SK-N-SH treated with all-trans-retinoic acid at 6 μM for 48 hours (cell line): ENCODE results near the gene ATP8A2.

ENCODE experiments used
- ATAC-seq: fragments of 200-7000 bp; cut with Tn5 transposase; 3 replicates; pipeline ENCODE4 v1.9.1; 2020; ENCODE audit warnings: mild to moderate bottlenecking, moderate library complexity
- ARNTL ChIP-seq: fragments of 450-650 bp; formaldehyde crosslinking; IDR thresholded peaks from 2 replicates; pipeline ENCODE4 v1.5.0; 2020; ENCODE audit warnings: low read depth, mild to moderate bottlenecking, moderate library complexity, borderline replicate concordance
- BACH2 ChIP-seq: fragments of 250-450 bp; sonication (Bioruptor Pico); IDR thresholded peaks from 2 replicates; pipeline ENCODE4 v1.9.0; 2021; ENCODE audit warnings: mild to moderate bottlenecking, borderline replicate concordance
- CSDC2 ChIP-seq: fragments of 250-450 bp; sonication (Bioruptor Pico); IDR thresholded peaks from 2 replicates; pipeline ENCODE4 v1.5.0; 2020; ENCODE audit warnings: mild to moderate bottlenecking, moderate library complexity
- CSRNP3 ChIP-seq: fragments of 250-450 bp; sonication (Bioruptor Pico); IDR thresholded peaks from 2 replicates; pipeline ENCODE4 v1.5.1; 2021; ENCODE audit warnings: mild to moderate bottlenecking, moderate library complexity
- ESRRG ChIP-seq: fragments of 250-450 bp; sonication (Bioruptor Pico); IDR thresholded peaks from 2 replicates; pipeline ENCODE4 v1.6.1; 2021; ENCODE audit warnings: mild to moderate bottlenecking
- GLIS3 ChIP-seq: fragments of 250-450 bp; sonication (Bioruptor Pico); IDR thresholded peaks from 2 replicates; pipeline ENCODE4 v1.5.0; 2020; ENCODE audit warnings: mild to moderate bottlenecking, moderate library complexity
- ISL1 ChIP-seq: fragments of 250-450 bp; sonication (Bioruptor Pico); IDR thresholded peaks from 2 replicates; pipeline ENCODE4 v2.1.2; 2022; ENCODE audit warnings: mild to moderate bottlenecking, moderate library complexity
- OSR1 ChIP-seq: fragments of 250-450 bp; sonication (Bioruptor Pico); IDR thresholded peaks from 2 replicates; pipeline ENCODE4 v1.8.0; 2022; ENCODE audit warnings: moderate library complexity, mild to moderate bottlenecking, inconsistent platforms
- PATZ1 ChIP-seq: fragments of 250-450 bp; sonication (Bioruptor Pico); IDR thresholded peaks from 2 replicates; pipeline ENCODE4 v1.8.0; 2020; ENCODE audit warnings: mild to moderate bottlenecking, moderate library complexity, borderline replicate concordance
- PPARA ChIP-seq: fragments of 250-450 bp; sonication (Bioruptor Pico); IDR thresholded peaks from 2 replicates; pipeline ENCODE4 v1.5.0; 2020; ENCODE audit warnings: mild to moderate bottlenecking, borderline replicate concordance
- RARB ChIP-seq: fragments of 250-450 bp; sonication (Bioruptor Pico); IDR thresholded peaks from 2 replicates; pipeline ENCODE4 v1.8.0; 2021; ENCODE audit warnings: mild to moderate bottlenecking, moderate library complexity
- SNAI2 ChIP-seq: fragments of 250-450 bp; sonication (Bioruptor Pico); IDR thresholded peaks from 2 replicates; pipeline ENCODE4 v1.5.0; 2020; ENCODE audit warnings: mild to moderate bottlenecking, moderate library complexity
- TCF4 ChIP-seq: fragments of 250-450 bp; sonication (Bioruptor Pico); IDR thresholded peaks from 2 replicates; pipeline ENCODE4 v1.8.0; 2021; ENCODE audit warnings: mild to moderate bottlenecking, moderate library complexity, borderline replicate concordance
- TOX ChIP-seq: fragments of 250-450 bp; sonication (Bioruptor Pico); IDR thresholded peaks from 2 replicates; pipeline ENCODE4 v1.8.0; 2021; ENCODE audit warnings: mild to moderate bottlenecking, moderate library complexity, borderline replicate concordance
- TSHZ2 ChIP-seq: fragments of 250-450 bp; sonication (Bioruptor Pico); IDR thresholded peaks from 2 replicates; pipeline ENCODE4 v1.5.0; 2020; ENCODE audit warnings: mild to moderate bottlenecking, moderate library complexity
- ZC3H10 ChIP-seq: fragments of 250-450 bp; sonication (Bioruptor Pico); IDR thresholded peaks from 2 replicates; pipeline ENCODE4 v1.5.1; 2021; ENCODE audit warnings: mild to moderate bottlenecking, moderate library complexity
- ZFP3 ChIP-seq: fragments of 250-450 bp; sonication (Bioruptor Pico); IDR thresholded peaks from 2 replicates; pipeline ENCODE4 v1.5.0; 2020; ENCODE audit warnings: mild to moderate bottlenecking, moderate library complexity
- ZFP30 ChIP-seq: fragments of 450-650 bp; formaldehyde crosslinking; IDR thresholded peaks from 2 replicates; pipeline ENCODE4 v1.5.0; 2022; ENCODE audit warnings: mild to moderate bottlenecking, moderate library complexity
- ZNF565 ChIP-seq: fragments of 450-650 bp; formaldehyde crosslinking; conservative IDR thresholded peaks from 2 replicates; pipeline ENCODE4 v1.5.0; 2020; ENCODE audit warnings: low read depth, mild to moderate bottlenecking, moderate library complexity
- ZNF70 ChIP-seq: fragments of 450-650 bp; formaldehyde crosslinking; IDR thresholded peaks from 2 replicates; pipeline ENCODE4 v1.5.0; 2020; ENCODE audit warnings: mild to moderate bottlenecking, moderate library complexity
- ZNF8 ChIP-seq: fragments of 450-650 bp; formaldehyde crosslinking; IDR thresholded peaks from 2 replicates; pipeline ENCODE4 v1.5.0; 2020; ENCODE audit warnings: mild to moderate bottlenecking, moderate library complexity

Gene ATP8A2

GRCh38 chr13:25958986-25959385 is 587.2 kb downstream of the ATP8A2 start:
- TF ChIP-seq TSHZ2 (CRISPR knock-in tag): no peak
- TF ChIP-seq ISL1 (CRISPR knock-in tag): no peak
- no peak for TF ChIP-seq ZNF8 (CRISPR knock-in tag)
- no peak for TF ChIP-seq BACH2 (CRISPR knock-in tag)
- no peak for TF ChIP-seq ZNF70 (CRISPR knock-in tag)
- TF ChIP-seq PATZ1 (CRISPR knock-in tag): no peak
- no peak for TF ChIP-seq PPARA (CRISPR knock-in tag)
- TF ChIP-seq ZFP30 (CRISPR knock-in tag): no peak
- TF ChIP-seq ZFP3 (CRISPR knock-in tag): no peak
- TF ChIP-seq SNAI2 (CRISPR knock-in tag): no peak
- no peak for TF ChIP-seq ESRRG
- no peak for TF ChIP-seq TCF4 (CRISPR knock-in tag)
- TF ChIP-seq TOX: no peak
- no peak for TF ChIP-seq CSDC2 (CRISPR knock-in tag)
- no peak for TF ChIP-seq OSR1 (CRISPR knock-in tag)
- no peak for TF ChIP-seq ZC3H10 (CRISPR knock-in tag)
- TF ChIP-seq ARNTL (CRISPR knock-in tag): no peak
- no peak for TF ChIP-seq RARB (CRISPR knock-in tag)
- TF ChIP-seq CSRNP3 (CRISPR knock-in tag): no peak
- no peak for TF ChIP-seq ZNF565 (CRISPR knock-in tag)
- no peak for ATAC-seq

GRCh38 chr13:25961294-25961693 is 589.5 kb downstream of the ATP8A2 start:
- no peak for ATAC-seq
- TF ChIP-seq SNAI2 (CRISPR knock-in tag): no peak
- TF ChIP-seq TCF4 (CRISPR knock-in tag): no peak

- TF ChIP-seq BACH2 (CRISPR knock-in tag) (no peak), PPARA (CRISPR knock-in tag) (no peak), TCF4 (CRISPR knock-in tag) (no peak; the same call in 1 of the 2 replicates), ZNF70 (CRISPR knock-in tag) (no peak), ZFP3 (CRISPR knock-in tag) (no peak), ZNF565 (CRISPR knock-in tag) (no peak), CSDC2 (CRISPR knock-in tag) (no peak), CSRNP3 (CRISPR knock-in tag) (no peak), GLIS3 (CRISPR knock-in tag) (no peak), ZNF8 (CRISPR knock-in tag) (no peak), PATZ1 (CRISPR knock-in tag) (no peak), ARNTL (CRISPR knock-in tag) (no peak), TSHZ2 (CRISPR knock-in tag) (no peak), OSR1 (CRISPR knock-in tag) (no peak), TOX (no peak), SNAI2 (CRISPR knock-in tag) (no peak), RARB (CRISPR knock-in tag) (no peak), ZC3H10 (CRISPR knock-in tag) (no peak), ESRRG (no peak)
- no peak for ATAC-seq
Observed at GRCh38 chr13:25963674-25964073, 591.9 kb downstream of the ATP8A2 start.
